ENCODE measurements around the gene MLXIP. TPM values are rescaled to one million over a fixed set of nuclear protein-coding genes. Genes with fewer than 3 reads are reported as not detected.

MLXIP gene
- total RNA-seq, 6 donors from 2014 or later = 30.4 to 167 (median 55.0) TPM

- Histone ChIP-seq H3K27me3 (no peaks in the 10 kb centered on the region), H3K4me3 (no peak overlapping the region), H3K36me3 (no peaks in the 10 kb centered on the region), H3K4me1 (peaks cover 0 to 2% (median 0%) of the 10 kb centered on the region in 4 donors), H3K27ac (no peak overlapping the region), H3K9me3 (no peaks in the 10 kb centered on the region)
- DNase-seq (no peak), ATAC-seq (ENCODE audit: low FRiP score in 2 of 2) (no peak)
- TF ChIP-seq EP300 (IDR thresholded peaks at IDR 0.05) (no peak), CTCF (IDR thresholded peaks at IDR 0.05) (no peak), POLR2A (IDR thresholded peaks at IDR 0.05) (no peak), POLR2AphosphoS5 (IDR thresholded peaks at IDR 0.05) (no peak)
- WGBS, 2 donors = 82 to 88% methylated on average over 11 of the region's 11 CpGs
Observed at GRCh38 chr12:122192441-122192840, 113.9 kb downstream of the MLXIP start.

- DNase-seq (no peak), ATAC-seq (ENCODE audit: low FRiP score in 2 of 2) (no peak)
- TF ChIP-seq POLR2AphosphoS5 (IDR thresholded peaks at IDR 0.05) (no peak), CTCF (IDR thresholded peaks at IDR 0.05) (no peak), POLR2A (IDR thresholded peaks at IDR 0.05) (no peak), EP300 (IDR thresholded peaks at IDR 0.05) (no peak)
- Histone ChIP-seq H3K36me3 (no peaks in the 10 kb centered on the region), H3K4me1 (peaks cover 0 to 2% (median 0%) of the 10 kb centered on the region in 4 donors), H3K27ac (no peak overlapping the region), H3K9me3 (no peaks in the 10 kb centered on the region), H3K27me3 (no peaks in the 10 kb centered on the region), H3K4me3 (no peak overlapping the region)
- WGBS, 2 donors = 59 to 60% methylated on average over 1 of the region's 1 CpG
Observed at GRCh38 chr12:122194804-122195203, 116.2 kb downstream of the MLXIP start.

- H3K27ac ChIP-seq = no peak overlapping the region
- peaks cover 0 to 2% (median 0%) of the 10 kb centered on the region in 4 donors for H3K27me3 ChIP-seq
- TF ChIP-seq CTCF (IDR thresholded peaks at IDR 0.05) = no peak
- TF ChIP-seq POLR2A (IDR thresholded peaks at IDR 0.05) = no peak
- TF ChIP-seq POLR2AphosphoS5 (IDR thresholded peaks at IDR 0.05) = no peak
- no peak for TF ChIP-seq EP300 (IDR thresholded peaks at IDR 0.05)
- H3K9me3 ChIP-seq = no peaks in the 10 kb centered on the region
- 91 to 92% methylated on average over 4 of the region's 4 CpGs for WGBS, 2 donors
- no peaks in the 10 kb centered on the region for H3K36me3 ChIP-seq
- H3K4me1 ChIP-seq = peaks cover 0 to 2% (median 0%) of the 10 kb centered on the region in 4 donors
- H3K4me3 ChIP-seq = no peak overlapping the region
- DNase-seq (no peak), ATAC-seq (ENCODE audit: low FRiP score in 2 of 2) (no peak)
Observed at GRCh38 chr12:122195405-122195804, 116.8 kb downstream of the MLXIP start.

Other genes with a start within 250 kb of the MLXIP start
- 1 to 10 TPM in 5 of 6 donors, not detected in 1; 1.1 to 7.3 (median 1.7) TPM for gene HPD, start 219.9 kb upstream of the MLXIP start, total RNA-seq
- 10 to 100 TPM; 28.1 to 59.1 (median 43.6) TPM for gene PSMD9, start 190.0 kb upstream of the MLXIP start, total RNA-seq
- 10 to 100 TPM in 4 of 6 donors, 1 to 10 TPM in 2; 3.1 to 65.1 (median 12.7) TPM for gene CFAP251, start 160.2 kb upstream of the MLXIP start, total RNA-seq
- gene BCL7A, start 56.9 kb upstream of the MLXIP start, total RNA-seq = 10 to 100 TPM in 4 of 6 donors, 1 to 10 TPM in 2; 4.9 to 14.6 (median 12.7) TPM
- not detected for gene IL31, start 95.5 kb downstream of the MLXIP start, total RNA-seq
- 10 to 100 TPM in 2 of 6 donors, 1 to 10 TPM in 3, under 1 TPM in 1; 0.72 to 13.6 (median 5.5) TPM for gene LRRC43, start 104.4 kb downstream of the MLXIP start, total RNA-seq
- under 1 TPM in 3 of 6 donors, not detected in 3; 0.24 to 0.44 (median 0.29) TPM for gene B3GNT4, start 125.0 kb downstream of the MLXIP start, total RNA-seq
- 10 to 100 TPM; 27.2 to 61.8 (median 42.1) TPM for gene DIABLO, start 147.3 kb downstream of the MLXIP start, total RNA-seq
- gene VPS33A, start 187.7 kb downstream of the MLXIP start, total RNA-seq = 10 to 100 TPM in 5 of 6 donors, 1 to 10 TPM in 1; 7.3 to 18.5 (median 14.5) TPM